T-helper 1 cell (primary cell): ENCODE data around the gene SERPINB13.
A peak's percentile ranks its signal among the peaks of the same experiment; 100 is the strongest.
"Not testable (repeated sequence)": the region's sequence is repeated elsewhere in the genome, so short reads cannot be mapped to it uniquely, and the experiment has no call there.

Source experiments
- DNase-seq, 5 donors: peaks; one replicate each; pipeline ENCODE4 v3.0.0-alpha.2; 2012 to 2020

The SERPINB13 gene

DNA sequence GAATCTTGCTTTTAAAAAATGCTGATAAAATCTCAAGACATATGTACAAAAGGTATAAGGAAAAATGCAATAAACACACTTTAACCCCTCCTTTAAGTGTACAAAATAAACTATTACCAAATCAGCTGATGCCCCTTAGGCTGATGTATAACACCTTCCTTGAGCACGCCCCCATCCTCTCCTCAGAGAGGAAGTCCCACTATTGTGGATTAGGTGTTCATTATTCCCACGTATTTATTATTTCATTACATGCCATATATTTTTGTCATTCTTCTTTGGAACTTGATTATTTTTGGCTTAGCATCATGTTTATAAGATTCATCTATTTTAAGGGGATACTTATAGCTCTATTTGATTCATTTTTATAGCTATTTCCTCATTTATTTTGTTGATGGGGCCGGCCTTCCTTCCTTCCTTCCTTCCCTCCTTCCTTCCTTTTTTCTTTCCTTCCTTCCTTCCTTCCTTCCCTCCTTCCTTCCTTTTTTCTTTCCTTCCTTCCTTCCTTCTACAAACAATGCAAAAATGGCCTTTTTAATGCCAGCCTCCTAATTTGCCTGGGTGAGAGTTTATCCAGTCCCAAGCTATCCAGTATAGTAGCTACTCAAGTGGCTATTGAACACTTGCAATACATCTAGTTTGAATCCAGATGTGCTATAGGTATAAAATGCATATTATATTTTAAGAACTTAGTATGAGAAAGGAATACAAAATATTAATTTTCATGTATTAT lies 4.0 kb downstream of the SERPINB13 start:
- no peak for DNase-seq

DNA sequence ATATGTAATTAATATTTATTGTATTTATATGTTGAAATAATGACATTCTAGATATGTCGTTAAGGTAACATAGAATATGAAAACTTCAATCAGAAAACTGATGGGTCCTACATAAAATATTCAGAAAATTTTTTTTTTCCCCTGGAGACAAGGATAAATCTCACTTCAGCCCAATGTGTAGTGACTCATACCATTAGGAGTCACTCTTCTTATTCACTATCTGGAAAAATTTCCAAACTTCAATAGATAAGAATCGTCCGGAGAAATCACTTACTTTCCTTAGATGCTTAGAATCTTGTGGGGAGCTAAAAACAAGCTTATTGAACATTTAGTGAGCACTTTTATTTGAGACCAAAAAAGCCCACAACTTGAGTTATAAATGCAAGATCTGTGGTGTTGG lies 4.6 kb downstream of the SERPINB13 start:
- no peak for DNase-seq

DNA sequence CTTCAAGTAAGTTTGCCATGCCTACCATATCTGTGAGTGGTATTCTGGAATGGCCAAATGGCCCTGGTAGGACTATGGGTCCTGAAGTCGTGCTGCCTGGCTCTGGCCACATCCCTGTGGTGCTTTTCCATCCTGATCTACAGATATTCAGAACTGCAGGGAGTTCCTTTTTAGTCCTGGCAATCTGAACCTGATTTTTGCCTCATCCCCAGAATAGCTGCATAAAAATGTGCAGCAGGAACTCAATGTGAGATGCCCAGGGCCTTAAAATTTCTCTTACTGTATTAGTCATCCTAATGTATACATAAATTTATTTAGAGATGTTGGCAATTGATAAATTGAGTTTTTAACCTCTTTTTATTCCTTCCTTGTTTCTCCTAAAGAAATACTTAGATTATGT lies 5.3 kb downstream of the SERPINB13 start:
- DNase-seq, result no peak

DNA sequence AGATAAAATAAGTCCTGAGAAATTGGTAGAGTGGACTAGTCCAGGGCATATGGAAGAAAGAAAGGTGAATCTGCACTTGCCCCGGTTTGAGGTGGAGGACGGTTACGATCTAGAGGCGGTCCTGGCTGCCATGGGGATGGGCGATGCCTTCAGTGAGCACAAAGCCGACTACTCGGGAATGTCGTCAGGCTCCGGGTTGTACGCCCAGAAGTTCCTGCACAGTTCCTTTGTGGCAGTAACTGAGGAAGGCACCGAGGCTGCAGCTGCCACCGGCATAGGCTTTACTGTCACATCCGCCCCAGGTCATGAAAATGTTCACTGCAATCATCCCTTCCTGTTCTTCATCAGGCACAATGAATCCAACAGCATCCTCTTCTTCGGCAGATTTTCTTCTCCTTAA lies 9.8 kb downstream of the SERPINB13 start:
- no peak for DNase-seq

DNA sequence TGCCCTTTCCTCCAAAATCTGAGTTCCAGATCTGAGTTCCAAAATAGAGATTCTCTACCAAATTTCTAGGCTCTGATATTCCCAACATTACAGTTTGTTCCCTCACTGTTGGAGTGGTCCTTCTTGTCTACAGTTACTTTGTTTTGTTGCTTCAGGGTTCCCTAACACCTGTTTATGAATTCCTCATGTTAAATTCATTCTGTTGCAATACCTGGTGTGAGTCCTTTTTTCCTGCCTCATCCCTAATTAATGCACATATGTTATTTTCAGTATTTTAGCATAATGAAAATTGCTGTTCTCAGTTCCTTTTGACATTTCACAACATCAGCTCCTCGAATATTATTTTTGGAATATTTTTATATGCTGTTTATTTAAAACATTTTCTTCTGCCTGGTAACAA lies 16.2 kb downstream of the SERPINB13 start:
- DNase-seq, result no peak

DNA sequence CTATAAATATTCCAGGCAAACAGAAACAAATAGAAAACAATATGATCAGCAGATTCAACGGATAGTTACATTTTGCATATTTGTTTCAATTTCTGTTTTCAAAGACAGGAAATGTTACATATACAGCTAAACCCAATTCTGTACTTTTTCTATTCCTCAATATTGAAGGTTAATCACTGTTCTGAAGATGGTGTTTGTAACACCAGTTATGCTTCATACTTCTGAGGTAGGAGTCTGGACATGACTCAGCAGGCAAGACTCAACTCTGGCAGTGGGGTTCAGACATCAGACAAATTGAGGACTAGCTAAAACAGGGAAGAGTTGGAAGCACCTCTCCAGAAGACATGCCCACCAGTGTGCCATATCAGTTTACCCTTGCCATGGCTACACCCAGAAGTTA lies 16.6 kb downstream of the SERPINB13 start:
- peak in 1 of 5 donors; percentile 9 for DNase-seq

DNA sequence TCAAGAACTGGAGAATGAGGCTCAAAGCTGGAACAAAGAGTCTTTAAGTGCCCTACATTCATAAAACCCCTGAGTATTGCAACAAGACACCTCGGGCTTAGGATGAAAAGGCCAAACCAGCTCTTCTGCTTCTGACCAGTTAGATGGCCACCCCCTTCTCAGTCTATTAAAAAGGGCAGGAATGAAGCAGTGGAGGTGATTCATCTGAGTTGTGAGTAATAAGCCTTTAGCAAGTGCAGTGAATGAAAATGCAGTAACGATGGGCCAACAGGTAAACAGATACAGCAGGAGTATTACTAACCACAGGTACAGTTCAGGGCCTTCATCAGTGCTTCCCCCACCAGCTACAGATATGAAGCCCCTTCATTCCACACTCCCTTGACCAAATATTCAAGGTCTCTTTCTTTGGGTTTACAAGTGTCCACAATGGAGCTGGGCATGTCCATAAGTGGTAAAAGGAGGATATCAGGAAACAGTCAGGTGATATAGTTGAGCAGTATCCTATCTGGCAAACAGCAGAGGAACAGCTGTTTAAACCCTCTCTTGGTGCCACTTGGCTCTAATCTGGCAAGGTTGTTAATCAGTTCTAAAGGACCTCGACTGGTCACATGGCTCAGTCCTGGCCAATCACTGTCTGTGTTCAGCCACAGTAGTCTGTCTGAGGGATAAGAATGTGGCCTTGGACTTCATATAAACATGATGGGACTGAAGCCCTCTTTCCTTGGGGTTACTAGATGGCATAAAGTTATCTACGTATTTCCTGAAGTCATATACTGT lies 17.8 kb downstream of the SERPINB13 start:
- no peak for DNase-seq

DNA sequence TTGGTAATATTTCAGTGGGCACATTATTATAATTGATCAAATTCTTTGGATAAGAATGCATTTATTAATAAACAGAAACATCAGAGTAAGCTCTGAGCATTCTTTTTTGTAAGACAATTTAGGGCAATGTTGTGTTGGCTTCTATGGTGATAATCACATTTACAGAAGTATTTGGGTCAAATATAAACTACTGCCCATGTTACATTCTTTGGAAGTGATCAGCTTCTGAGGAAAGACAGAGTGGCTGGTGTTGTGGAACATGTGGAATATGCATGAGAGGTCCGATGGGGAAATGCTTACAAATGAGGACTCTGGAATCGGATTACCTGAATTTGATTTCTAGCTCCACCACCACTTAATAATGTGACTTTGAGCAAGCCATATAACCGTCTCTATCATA lies 19.4 kb downstream of the SERPINB13 start:
- DNase-seq, result no peak

DNA sequence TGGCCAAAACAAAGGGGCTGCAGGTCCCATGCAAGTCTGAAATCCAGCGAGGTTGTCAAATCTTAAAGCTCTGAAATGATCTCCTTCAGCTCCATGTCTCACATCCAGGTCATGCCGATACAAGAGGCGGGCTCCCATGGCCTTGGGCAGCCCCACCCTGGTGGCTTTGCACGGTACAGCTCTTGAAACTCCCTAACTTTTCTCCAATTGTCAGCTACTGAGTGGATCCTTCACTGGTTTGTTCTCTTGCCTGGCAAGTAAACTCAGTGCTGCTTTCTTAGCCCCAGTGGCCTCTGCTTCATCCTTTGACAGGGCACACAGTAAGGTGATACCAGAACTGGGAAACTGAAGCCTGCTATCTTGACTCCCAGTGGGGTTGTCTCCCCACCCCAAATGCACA lies 26.3 kb downstream of the SERPINB13 start:
- DNase-seq, result no peak

DNA sequence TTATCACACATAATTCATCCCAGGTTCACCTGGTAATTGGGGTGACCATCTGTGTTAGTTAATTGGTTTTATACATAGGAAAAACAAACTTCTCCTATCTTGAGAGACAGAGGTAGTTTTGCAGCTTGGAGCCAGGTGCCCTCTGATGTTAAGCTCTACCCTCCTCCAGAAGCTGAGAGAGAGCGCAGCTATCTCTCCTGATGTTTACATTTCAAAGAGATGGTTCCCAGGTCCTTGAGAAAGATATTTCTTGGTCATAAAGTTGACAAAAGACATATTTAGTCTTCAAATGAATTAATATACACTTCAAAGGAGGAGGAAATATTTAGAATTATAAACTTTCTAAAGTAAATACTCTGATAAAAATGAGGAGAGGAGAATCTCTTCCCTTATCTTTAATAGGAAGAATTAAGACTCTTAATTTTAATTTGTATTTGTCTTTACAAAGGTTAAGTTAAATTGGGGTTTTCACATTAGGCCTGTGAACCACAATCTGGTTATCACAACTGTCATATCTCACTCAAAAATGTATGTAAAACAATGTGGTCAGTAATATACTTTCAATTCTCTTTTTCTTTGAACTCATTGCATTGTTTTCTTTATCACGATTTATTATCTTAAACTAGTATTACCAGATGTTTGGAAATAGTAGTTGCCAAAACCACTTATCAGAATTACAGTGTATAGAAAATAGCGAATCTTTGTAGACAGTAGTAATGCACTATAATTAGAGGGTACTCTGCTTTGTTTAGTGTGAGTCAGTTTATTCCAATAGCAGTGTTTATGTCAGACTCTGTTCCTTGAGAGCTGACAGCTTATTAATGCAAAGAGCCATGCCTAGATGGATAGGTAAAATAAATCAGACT lies 30.1 kb downstream of the SERPINB13 start:
- DNase-seq, result no peak

DNA sequence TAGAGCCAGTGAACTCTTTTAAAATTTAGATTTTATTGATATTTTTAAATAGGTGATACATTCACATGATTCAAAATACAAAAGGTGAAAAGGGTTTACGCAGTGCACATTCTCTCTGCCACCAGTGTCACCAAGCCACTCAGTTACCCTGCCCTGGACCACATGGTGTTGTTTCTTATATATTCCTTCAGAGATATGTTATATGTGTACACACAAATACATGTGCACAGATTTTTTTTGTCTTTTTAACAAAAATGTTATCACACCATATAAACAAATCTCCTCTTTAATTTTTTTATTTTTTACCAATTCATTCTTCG lies 30.7 kb downstream of the SERPINB13 start:
- no peak for DNase-seq

DNA sequence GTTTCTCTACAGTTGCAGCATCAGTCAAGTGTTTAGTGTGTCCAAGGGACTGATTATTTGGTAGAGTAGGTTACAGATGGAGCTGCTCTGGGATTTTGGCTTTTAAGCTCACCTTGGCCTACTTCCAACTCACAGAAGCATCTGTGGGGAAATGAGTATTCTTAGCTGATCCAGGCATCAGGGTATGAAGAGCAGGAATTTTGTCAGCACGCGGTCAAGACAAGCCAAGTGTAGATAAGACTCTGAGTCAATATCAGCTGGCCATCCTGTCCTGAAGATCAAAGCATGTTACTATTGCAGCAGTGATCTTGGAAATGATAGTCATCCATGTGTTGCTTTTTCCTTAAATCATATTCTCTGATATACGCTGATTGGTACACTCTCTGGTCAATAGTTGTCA lies 32.5 kb downstream of the SERPINB13 start:
- DNase-seq, result no peak

DNA sequence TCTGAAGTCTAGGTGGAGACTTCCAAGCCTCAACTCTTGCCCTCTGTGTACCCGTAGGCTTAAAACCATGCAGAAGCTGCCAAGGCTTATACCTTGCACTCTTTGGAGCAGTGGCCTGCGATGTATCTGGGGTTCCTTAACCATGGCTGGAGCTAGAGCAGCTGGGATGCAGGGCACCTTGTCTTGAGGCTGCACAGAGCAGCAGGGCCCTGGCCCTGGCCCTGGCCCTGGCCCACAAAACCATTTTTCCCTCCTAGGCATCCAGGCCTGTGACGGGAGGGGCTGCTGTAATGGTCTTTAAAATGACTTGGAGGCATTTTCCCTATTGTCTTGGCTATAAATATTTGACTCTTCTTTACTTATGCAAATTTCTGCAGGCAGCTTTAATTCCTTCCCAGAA lies 37.7 kb downstream of the SERPINB13 start:
- DNase-seq, result no peak

DNA sequence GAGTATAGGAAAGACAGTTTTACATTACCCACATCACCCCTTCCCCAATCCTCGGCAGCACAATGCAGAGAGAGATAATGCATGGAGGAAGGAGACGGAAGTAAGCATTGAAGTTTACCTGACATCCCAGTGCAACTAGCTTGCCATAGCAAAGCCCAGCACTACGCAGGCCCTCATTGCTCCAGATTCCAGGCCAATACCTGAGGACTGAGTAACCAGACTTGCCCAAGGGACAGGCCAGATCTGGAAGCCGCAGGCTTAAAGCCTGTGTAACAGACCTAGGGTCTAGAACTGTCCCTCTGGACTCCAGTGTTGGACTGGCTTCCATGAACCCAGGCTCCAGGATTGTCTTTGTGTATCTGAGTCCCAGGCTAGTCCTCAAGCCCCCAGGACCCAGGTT lies 39.3 kb downstream of the SERPINB13 start:
- no peak for DNase-seq

DNA sequence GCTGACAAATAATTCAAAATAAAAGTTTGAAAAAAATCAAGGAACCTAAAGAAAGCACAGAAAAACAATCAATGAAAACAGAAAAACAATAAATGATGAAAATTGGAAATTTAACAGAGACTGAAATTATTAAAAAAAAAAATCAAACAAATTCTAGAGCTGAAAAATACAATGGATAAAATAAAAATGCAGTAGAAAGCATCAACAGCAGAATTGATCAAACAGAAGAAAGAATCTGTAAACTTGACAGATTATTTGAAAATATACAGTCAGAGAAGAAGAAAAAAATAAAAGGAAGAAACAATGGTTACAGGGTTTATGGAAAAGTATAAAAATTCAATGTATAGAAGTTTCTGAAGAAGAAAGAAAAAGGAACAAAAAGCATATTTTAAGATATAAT lies 40.7 kb downstream of the SERPINB13 start:
- DNase-seq, result no peak

DNA sequence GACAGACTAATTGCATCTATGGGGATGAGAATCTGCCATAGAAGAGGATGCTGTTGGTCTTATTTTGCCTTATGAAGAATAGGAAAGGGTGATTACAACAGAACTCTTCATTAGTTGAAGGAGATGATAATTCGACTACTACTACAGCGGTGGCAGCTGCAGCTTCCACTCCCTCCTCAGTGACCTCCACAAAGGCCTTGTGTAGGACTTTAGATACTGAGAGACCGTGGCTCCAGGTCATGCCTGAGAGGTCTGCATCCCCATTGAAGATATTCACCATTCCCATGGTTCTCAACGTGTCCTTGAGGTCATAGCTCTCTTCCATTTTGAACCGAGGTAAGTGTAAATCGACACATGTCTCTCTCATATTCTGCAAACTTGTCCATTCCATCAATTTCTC lies 50.6 kb downstream of the SERPINB13 start:
- DNase-seq, result no peak

DNA sequence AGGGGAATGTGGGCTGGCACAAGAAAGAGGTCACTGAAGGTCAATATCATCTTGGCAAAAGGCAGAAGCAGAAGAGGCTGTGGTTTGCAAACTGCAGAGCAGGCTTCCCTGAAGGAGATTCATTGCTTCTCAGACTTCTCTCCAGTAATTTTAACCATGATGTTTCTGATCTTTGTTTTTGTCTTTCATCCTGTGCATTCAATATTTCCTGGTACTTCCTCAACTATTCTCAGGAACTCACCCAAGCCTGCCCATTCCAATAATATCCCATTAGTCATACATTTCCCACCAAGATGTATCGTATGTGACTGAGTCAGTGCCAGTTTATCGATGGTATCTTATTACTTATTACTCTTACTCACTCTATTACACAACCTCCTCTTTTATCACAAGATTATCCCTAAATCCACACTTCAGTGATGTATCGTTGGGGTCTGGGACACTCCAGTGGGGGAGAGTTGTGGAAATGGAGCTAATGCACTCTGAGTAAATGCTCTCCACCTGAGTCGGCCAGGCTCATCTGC lies 54.1 kb downstream of the SERPINB13 start:
- DNase-seq, result not testable (repeated sequence)

DNA sequence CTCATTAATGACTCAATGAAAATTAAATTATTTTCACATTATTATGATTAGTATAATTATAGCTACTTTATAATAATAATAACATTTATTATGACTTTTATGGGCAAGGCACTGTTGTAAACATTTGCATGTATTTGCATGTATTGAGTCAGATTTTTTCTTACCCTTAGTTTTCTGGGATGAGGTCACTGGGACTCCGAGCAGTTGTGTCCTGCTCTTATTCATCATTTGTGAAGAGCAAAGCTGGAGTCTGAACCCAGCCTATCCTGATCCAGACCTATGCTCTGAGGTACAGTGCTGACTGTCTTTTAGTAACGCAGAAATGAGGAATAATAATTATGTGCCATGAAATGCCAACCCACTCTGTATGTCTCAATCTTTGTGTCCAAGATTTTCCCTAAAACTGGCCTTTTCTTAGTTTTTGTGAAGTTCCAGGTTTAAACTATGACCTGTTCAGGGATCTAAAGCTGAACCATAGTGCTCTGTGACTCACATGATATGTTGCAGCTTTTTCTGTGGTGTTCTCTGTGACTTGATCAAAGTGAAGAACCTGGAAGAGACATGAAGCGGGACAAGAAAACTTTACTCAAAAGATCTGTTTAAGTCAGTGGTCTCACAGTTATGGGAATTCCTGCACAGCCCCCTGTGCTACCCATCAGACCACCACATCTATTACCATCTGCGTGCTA lies 55.7 kb downstream of the SERPINB13 start:
- not testable (repeated sequence) for DNase-seq

DNA sequence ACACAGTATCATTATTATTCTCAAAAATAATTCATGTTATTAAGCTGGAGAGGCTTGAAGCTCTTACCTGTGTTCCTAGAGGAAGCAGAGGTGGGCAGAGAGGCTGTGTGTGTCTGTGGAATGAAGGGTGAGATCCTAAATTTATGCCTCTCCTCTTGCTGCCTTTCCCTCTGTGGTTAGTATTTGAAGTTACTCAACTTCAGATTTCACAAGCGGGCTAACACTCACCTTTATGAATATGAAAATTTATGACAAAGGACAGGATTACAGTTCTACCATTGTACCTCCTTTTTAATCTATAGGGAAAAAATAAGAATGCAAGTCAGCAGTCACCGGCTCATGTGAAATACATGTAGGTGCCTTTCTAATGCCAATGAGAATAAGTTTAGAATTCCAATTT lies 57.0 kb downstream of the SERPINB13 start, which contains the start of gene SERPINB4:
Gene SERPINB4 (minus strand): TSS at position 115 of the 400 bp plus-strand sequence. CDS start 679 bp downstream, outside the sequence.
- DNase-seq, result not testable (repeated sequence)

DNA sequence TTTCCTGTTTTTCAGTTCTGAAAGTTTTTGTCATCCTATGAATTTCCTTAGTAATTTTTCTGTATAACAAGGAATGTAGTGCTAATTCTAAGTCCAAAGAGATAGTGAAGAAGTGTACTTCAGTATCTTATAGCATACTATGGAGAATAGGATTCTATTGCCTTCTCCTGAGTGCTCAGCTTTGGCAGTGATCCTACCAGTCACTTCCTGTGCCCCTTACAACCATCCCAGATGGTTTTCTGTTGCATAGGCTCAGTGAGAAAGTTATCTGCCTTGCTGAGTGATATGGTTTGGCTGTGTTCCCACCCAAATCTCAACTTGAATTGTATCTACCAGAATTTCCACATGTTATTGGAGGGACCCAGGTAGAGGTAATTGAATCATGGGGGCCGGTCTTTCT lies 57.6 kb downstream of the SERPINB13 start:
- DNase-seq, result not testable (repeated sequence)

DNA sequence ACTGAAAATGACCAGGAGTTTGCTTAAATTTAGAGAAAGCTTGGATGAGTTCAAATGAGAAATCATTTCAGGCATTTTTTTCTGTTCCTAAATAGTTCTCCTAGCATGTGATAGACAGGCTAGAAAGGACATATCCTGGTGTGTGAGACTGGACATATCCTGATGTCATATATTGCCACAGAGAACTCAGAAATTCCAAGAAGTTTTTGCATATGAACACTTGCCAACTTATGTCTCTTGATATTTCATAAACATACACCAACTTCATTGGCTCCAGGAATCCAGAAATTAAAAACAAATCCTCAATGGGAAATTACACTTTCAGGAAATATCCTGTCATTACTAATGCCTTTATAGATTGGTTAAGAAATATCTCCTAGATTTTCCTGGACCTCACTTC lies 59.8 kb downstream of the SERPINB13 start:
- no peak for DNase-seq

DNA sequence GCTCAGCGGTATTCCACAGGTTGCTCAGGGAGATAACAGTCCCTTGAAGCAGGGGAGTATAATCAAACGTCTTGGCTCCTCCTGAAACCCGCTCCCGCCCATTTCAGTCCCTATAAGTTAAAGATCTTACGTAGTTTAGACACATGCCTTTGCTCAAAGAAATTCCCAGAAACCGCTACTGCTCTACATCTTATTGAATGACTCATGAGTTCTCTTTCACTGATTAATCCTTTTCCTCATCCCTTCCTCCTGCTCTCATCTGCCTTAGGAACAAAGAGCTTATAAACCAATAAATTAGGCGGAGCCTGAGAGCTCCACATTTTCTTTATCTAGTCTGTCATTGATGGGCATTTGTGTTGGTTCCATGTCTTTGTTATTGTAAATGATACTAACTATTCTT lies 61.1 kb downstream of the SERPINB13 start:
- no peak for DNase-seq
